Neural cell (in vitro differentiated cells): ENCODE measurements around the gene MPEG1. TPM values are rescaled to one million over a fixed set of nuclear protein-coding genes. Genes with fewer than 3 reads are reported as not detected.

Experiments used
- H2AFZ ChIP-seq: fragments of 200-600, 300-800 bp; sonication (generic), shearing (Covaris generic); 2 replicates; pipeline ENCODE4 v1.6.0; 2014; ENCODE audit warnings: low read depth, mild to moderate bottlenecking, antibody characterized with exemption, low read length, moderate library complexity
- H3F3A ChIP-seq: fragments of 200-600 bp; shearing (Covaris generic); 2 replicates; pipeline ENCODE4 v1.6.1; 2016; ENCODE audit warnings: mild to moderate bottlenecking, moderate library complexity, mixed read lengths, antibody characterized with exemption, low read length; ENCODE audit not compliant: insufficient read depth, poor library complexity, severe bottlenecking
- H3K27ac ChIP-seq: fragments of 200-600, 300-800 bp; sonication (generic), shearing (Covaris generic); 2 replicates; pipeline ENCODE4 v1.5.1; 2014; ENCODE audit warnings: mild to moderate bottlenecking, low read length, moderate library complexity
- H3K27me3 ChIP-seq: fragments of 300-800, 200-600 bp; sonication (generic), shearing (Covaris generic); 2 replicates; pipeline ENCODE4 v1.6.0; 2014; ENCODE audit warnings: mild to moderate bottlenecking, low read depth, low read length, moderate library complexity; ENCODE audit not compliant: insufficient read depth
- H3K36me3 ChIP-seq: fragments of 300-800, 200-600 bp; sonication (generic), shearing (Covaris generic); 2 replicates; pipeline ENCODE4 v1.5.1; 2014; ENCODE audit warnings: mild to moderate bottlenecking, antibody characterized with exemption, low read length, moderate library complexity; ENCODE audit not compliant: insufficient read depth
- H3K4me2 ChIP-seq: fragments of 300-800, 200-600 bp; sonication (generic), shearing (Covaris generic); 2 replicates; pipeline ENCODE4 v1.6.0; 2014; ENCODE audit warnings: mild to moderate bottlenecking, low read length
- H3K4me3 ChIP-seq: fragments of 300-800, 200-600 bp; sonication (generic), shearing (Covaris generic); 2 replicates; pipeline ENCODE4 v1.5.1; 2014; ENCODE audit warnings: mild to moderate bottlenecking, low read length, moderate library complexity
- H3K79me2 ChIP-seq: fragments of 200-600 bp; shearing (Covaris generic); replicated peaks from 2 replicates; pipeline ENCODE4 v1.6.0; 2014; ENCODE audit warnings: mild to moderate bottlenecking, low read length, moderate library complexity; ENCODE audit not compliant: insufficient read depth
- H3K9ac ChIP-seq: fragments of 300-800, 200-600 bp; sonication (generic), shearing (Covaris generic); 2 replicates; pipeline ENCODE4 v1.6.1; 2016; ENCODE audit warnings: mild to moderate bottlenecking, low read length, mixed read lengths
- H3K9me2 ChIP-seq: fragments of 200-600 bp; shearing (Covaris generic); 2 replicates; pipeline ENCODE4 v1.6.1; 2016; ENCODE audit warnings: mild to moderate bottlenecking, low read length, mixed read lengths; ENCODE audit not compliant: insufficient read depth
- H3K9me3 ChIP-seq: fragments of 200-600, 300-800 bp; sonication (generic), shearing (Covaris generic); 2 replicates; pipeline ENCODE4 v1.6.1; 2016; ENCODE audit warnings: mild to moderate bottlenecking, mixed run types, low read length, moderate library complexity, mixed read lengths
- H4K20me1 ChIP-seq: fragments of 200-600 bp; shearing (Covaris generic); 2 replicates; pipeline ENCODE4 v1.6.1; 2016; ENCODE audit warnings: mild to moderate bottlenecking, mixed run types; ENCODE audit not compliant: insufficient read depth
- CTCF ChIP-seq: fragments of 450-650 bp; IDR thresholded peaks from 2 replicates; pipeline ENCODE4 v1.5.1; 2014; ENCODE audit warnings: antibody characterized with exemption, mild to moderate bottlenecking, moderate library complexity; ENCODE audit not compliant: poor library complexity, severe bottlenecking
- EP300 ChIP-seq: fragments of 450-650 bp; conservative IDR thresholded peaks from 2 replicates; pipeline ENCODE4 v1.6.1; 2014; ENCODE audit warnings: antibody characterized with exemption, mild to moderate bottlenecking, moderate library complexity; ENCODE audit not compliant: poor library complexity, severe bottlenecking
- EZH2 ChIP-seq: fragments of 200-600, 300-800 bp; shearing (Covaris generic), sonication (generic); IDR thresholded peaks from 2 replicates; pipeline ENCODE4 v1.6.1; 2014; ENCODE audit warnings: antibody characterized with exemption, low read length, borderline replicate concordance, mild to moderate bottlenecking; ENCODE audit not compliant: insufficient read depth, poor library complexity, severe bottlenecking
- MXI1 ChIP-seq: fragments of 450-650 bp; conservative IDR thresholded peaks from 2 replicates; pipeline ENCODE4 v1.6.1; 2014; ENCODE audit warnings: antibody characterized with exemption, mild to moderate bottlenecking; ENCODE audit not compliant: poor library complexity, severe bottlenecking
- POLR2AphosphoS5 ChIP-seq: IDR thresholded peaks from 2 replicates; pipeline ENCODE4 v1.6.1; 2012
- RAD21 ChIP-seq: fragments of 450-650 bp; conservative IDR thresholded peaks from 2 replicates; pipeline ENCODE4 v1.6.1; 2014; ENCODE audit warnings: antibody characterized with exemption, mild to moderate bottlenecking, moderate library complexity
- REST ChIP-seq: IDR thresholded peaks from 2 replicates; pipeline ENCODE4 v1.6.1; 2012; ENCODE audit warnings: borderline replicate concordance
- SMC3 ChIP-seq: fragments of 450-650 bp; conservative IDR thresholded peaks from 2 replicates; pipeline ENCODE4 v1.6.1; 2014; ENCODE audit warnings: antibody characterized with exemption, mild to moderate bottlenecking, moderate library complexity; ENCODE audit not compliant: poor library complexity
- TAF1 ChIP-seq: IDR thresholded peaks from 2 replicates; pipeline ENCODE4 v1.6.1; 2012; ENCODE audit warnings: low read depth
- polyA plus RNA-seq: library from polyadenylated mRNA; depleted of rRNA; stranded (reverse); fragments of >200 nt; gene quantifications from 2 replicates; pipeline ENCODE4 v1.2.3, GENCODE V29; 2014

The MPEG1 gene
- polyA plus RNA-seq, 1 donor from 2014 or later: 0.21 TPM

DNA sequence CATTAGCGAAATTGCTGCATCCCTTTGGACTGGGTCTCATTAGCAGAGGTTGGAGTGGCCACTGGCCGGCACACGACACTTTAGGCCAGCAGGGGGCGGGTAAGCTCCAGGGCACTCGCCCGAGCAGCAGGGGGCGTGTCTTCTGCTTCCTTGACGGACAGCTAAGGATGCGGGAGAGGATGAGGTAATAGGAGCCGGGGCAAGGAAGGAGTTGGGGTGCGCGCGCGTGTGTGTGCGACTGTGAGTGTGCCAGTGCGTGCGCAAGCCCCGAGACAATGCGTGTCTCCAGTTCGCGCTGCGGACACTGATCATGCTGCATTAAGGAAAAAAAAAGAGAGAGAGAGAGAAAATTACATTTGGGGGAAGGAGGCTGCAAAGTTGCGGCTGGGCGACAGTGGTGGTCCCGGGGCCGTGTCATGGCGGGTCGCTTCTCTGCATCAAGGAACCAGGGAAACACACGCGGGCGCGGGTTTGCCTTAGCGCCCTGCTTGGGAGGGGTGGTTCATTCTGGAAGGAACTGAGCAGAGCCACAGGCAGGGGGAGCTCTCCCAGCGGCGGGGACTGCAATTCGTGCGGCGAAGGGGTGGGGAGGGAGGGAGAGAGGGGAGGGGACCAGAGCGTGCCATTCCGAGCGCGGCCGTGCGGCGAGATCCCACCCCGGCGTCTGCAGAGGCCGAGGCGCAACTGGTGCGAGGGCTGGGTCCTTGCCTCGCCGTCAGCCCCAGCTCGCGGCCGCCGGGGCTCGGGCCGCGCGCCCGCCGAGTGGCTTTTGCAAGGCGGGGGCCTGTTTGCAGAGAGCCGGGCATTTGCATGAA, 41.0 kb downstream of the MPEG1 start, which contains the start of gene DTX4:
DTX4 (plus strand) TSS at position 625 of the 815 bp plus-strand sequence. CDS start 464 bp downstream, outside the sequence.
- no peaks in the 10 kb centered on the region for H3K9me3 ChIP-seq
- TF ChIP-seq EP300 (peak; percentile 84), RAD21 (peak; percentile 90), MXI1 (peak; percentile 95), REST (peak; percentile 43), CTCF (peak; percentile 98), EZH2 (no peak), POLR2AphosphoS5 (peak; percentile 96), SMC3 (peak; percentile 91), TAF1 (peak; percentile 73)

GRCh38 chr11:59164028-59164427, 48.7 kb downstream of the MPEG1 start:
- Histone ChIP-seq H3K9me2 (no peaks in the 10 kb centered on the region), H3K9me3 (no peaks in the 10 kb centered on the region), H2AFZ (no peak overlapping the region), H3K27me3 (no peaks in the 10 kb centered on the region), H4K20me1 (no peaks in the 10 kb centered on the region), H3K4me3 (no peak overlapping the region), H3K9ac (no peak overlapping the region), H3K27ac (no peak overlapping the region), H3K36me3 (no peaks in the 10 kb centered on the region), H3K79me2 (no peaks in the 10 kb centered on the region), H3K4me2 (no peak overlapping the region), H3F3A (no peaks in the 10 kb centered on the region)
- TF ChIP-seq CTCF (no peak), SMC3 (no peak), EZH2 (no peak), REST (no peak), TAF1 (no peak), RAD21 (no peak), MXI1 (no peak), POLR2AphosphoS5 (no peak), EP300 (no peak)

More for the DNA sequence above, 41.0 kb downstream of the MPEG1 start, which contains the start of gene DTX4:
- Histone ChIP-seq H3K4me2 (peak within 1 kb of the TSS; percentile 85), H3K9me2 (no peaks in the 10 kb centered on the region), H3K4me3 (peak within 1 kb of the TSS; percentile 94), H3K79me2 (peaks cover 33% of the 10 kb centered on the region), H4K20me1 (no peaks in the 10 kb centered on the region), H3F3A (peaks cover 12% of the 10 kb centered on the region), H3K27me3 (no peaks in the 10 kb centered on the region), H3K9ac (peak within 1 kb of the TSS; percentile 99), H3K36me3 (no peaks in the 10 kb centered on the region), H3K27ac (peak within 1 kb of the TSS; percentile 99), H2AFZ (peak within 1 kb of the TSS; percentile 68)
